Measurements from ENCODE around the gene CROCC2.

The CROCC2 gene

GRCh38 chr2:240920783-240921231, 14.7 kb downstream of the CROCC2 start:
- H3K9ac ChIP-seq (ENCODE audit: low read length) = no peak overlapping the region

GRCh38 chr2:240921311-240921994, 15.3 kb downstream of the CROCC2 start:
- Histone ChIP-seq H3K9me2 (ENCODE audit: low read depth, low read length) (no peaks in the 10 kb centered on the region), H3K9me3 (ENCODE audit: low read length) (no peaks in the 10 kb centered on the region), H4K20me1 (ENCODE audit: insufficient read depth, low read length) (no peaks in the 10 kb centered on the region), H3K4me2 (ENCODE audit: low read length) (no peak overlapping the region), H3K4me3 (ENCODE audit: low read depth, low read length, poor library complexity, severe bottlenecking) (no peak overlapping the region), H3K36me3 (ENCODE audit: insufficient read depth, low read length) (no peaks in the 10 kb centered on the region), H3K4me1 (ENCODE audit: insufficient read depth, low read length, severe bottlenecking) (no peaks in the 10 kb centered on the region), H3K27me3 (ENCODE audit: insufficient read depth, low read length) (no peaks in the 10 kb centered on the region), H3K9ac (ENCODE audit: low read length) (no peak overlapping the region), H3K79me2 (ENCODE audit: insufficient read depth, low read length) (no peaks in the 10 kb centered on the region), H2AFZ (ENCODE audit: low read length) (no peak overlapping the region), H3K27ac (ENCODE audit: low read depth, low read length, poor library complexity, severe bottlenecking) (no peak overlapping the region), H3F3A (ENCODE audit: insufficient read depth, low read length) (no peaks in the 10 kb centered on the region)
- no peak for TF ChIP-seq CTCF (IDR thresholded peaks at IDR 0.05; ENCODE audit: low read length)

More at GRCh38 chr2:240920783-240921231, 14.7 kb downstream of the CROCC2 start:
- Histone ChIP-seq H2AFZ (ENCODE audit: low read length) (no peak overlapping the region), H3F3A (ENCODE audit: insufficient read depth, low read length) (no peaks in the 10 kb centered on the region), H3K4me2 (ENCODE audit: low read length) (no peak overlapping the region), H3K4me3 (ENCODE audit: low read depth, low read length, poor library complexity, severe bottlenecking) (no peak overlapping the region), H3K27me3 (ENCODE audit: insufficient read depth, low read length) (no peaks in the 10 kb centered on the region), H3K9me2 (ENCODE audit: low read depth, low read length) (no peaks in the 10 kb centered on the region), H3K4me1 (ENCODE audit: insufficient read depth, low read length, severe bottlenecking) (no peaks in the 10 kb centered on the region), H4K20me1 (ENCODE audit: insufficient read depth, low read length) (no peaks in the 10 kb centered on the region), H3K79me2 (ENCODE audit: insufficient read depth, low read length) (no peaks in the 10 kb centered on the region), H3K9me3 (ENCODE audit: low read length) (no peaks in the 10 kb centered on the region), H3K27ac (ENCODE audit: low read depth, low read length, poor library complexity, severe bottlenecking) (no peak overlapping the region), H3K36me3 (ENCODE audit: insufficient read depth, low read length) (no peaks in the 10 kb centered on the region)
- TF ChIP-seq CTCF (IDR thresholded peaks at IDR 0.05; ENCODE audit: low read length) (no peak), EZH2 (IDR thresholded peaks at IDR 0.05; ENCODE audit: borderline replicate concordance, low read length) (no peak)

GRCh38 chr2:240921995-240922244, 15.8 kb downstream of the CROCC2 start:
- Histone ChIP-seq H3K9me3 (ENCODE audit: low read length) (no peaks in the 10 kb centered on the region), H3F3A (ENCODE audit: insufficient read depth, low read length) (no peaks in the 10 kb centered on the region), H3K4me1 (ENCODE audit: insufficient read depth, low read length, severe bottlenecking) (no peaks in the 10 kb centered on the region), H4K20me1 (ENCODE audit: insufficient read depth, low read length) (no peaks in the 10 kb centered on the region), H3K36me3 (ENCODE audit: insufficient read depth, low read length) (no peaks in the 10 kb centered on the region), H3K9ac (ENCODE audit: low read length) (no peak overlapping the region), H3K9me2 (ENCODE audit: low read depth, low read length) (no peaks in the 10 kb centered on the region), H3K27me3 (ENCODE audit: insufficient read depth, low read length) (no peaks in the 10 kb centered on the region), H3K79me2 (ENCODE audit: insufficient read depth, low read length) (no peaks in the 10 kb centered on the region), H3K4me2 (ENCODE audit: low read length) (no peak overlapping the region), H3K4me3 (ENCODE audit: low read depth, low read length, poor library complexity, severe bottlenecking) (no peak overlapping the region), H2AFZ (ENCODE audit: low read length) (no peak overlapping the region), H3K27ac (ENCODE audit: low read depth, low read length, poor library complexity, severe bottlenecking) (no peak overlapping the region)
- TF ChIP-seq EZH2 (IDR thresholded peaks at IDR 0.05; ENCODE audit: borderline replicate concordance, low read length) = no peak
- TF ChIP-seq CTCF (IDR thresholded peaks at IDR 0.05; ENCODE audit: low read length) = no peak
